Panc1 (cell line): ENCODE data around the gene ZNF669.

Source experiments
- POLR2AphosphoS5 ChIP-seq: IDR thresholded peaks from 2 replicates; pipeline ENCODE4 v1.6.1; 2012; ENCODE audit warnings: mild to moderate bottlenecking, low read depth, low read length, moderate library complexity
- TCF7L2 ChIP-seq: IDR thresholded peaks from 2 replicates; pipeline ENCODE4 v1.6.1; 2011; ENCODE audit warnings: mild to moderate bottlenecking, low read depth, low read length, inconsistent platforms
- TF ChIP-seq, protein P1 (sequence below): fragments of 450-650 bp; IDR thresholded peaks from 2 replicates; pipeline ENCODE4 v1.5.1; 2017; ENCODE audit warnings: mild to moderate bottlenecking

- TF ChIP-seq, protein P1, sequence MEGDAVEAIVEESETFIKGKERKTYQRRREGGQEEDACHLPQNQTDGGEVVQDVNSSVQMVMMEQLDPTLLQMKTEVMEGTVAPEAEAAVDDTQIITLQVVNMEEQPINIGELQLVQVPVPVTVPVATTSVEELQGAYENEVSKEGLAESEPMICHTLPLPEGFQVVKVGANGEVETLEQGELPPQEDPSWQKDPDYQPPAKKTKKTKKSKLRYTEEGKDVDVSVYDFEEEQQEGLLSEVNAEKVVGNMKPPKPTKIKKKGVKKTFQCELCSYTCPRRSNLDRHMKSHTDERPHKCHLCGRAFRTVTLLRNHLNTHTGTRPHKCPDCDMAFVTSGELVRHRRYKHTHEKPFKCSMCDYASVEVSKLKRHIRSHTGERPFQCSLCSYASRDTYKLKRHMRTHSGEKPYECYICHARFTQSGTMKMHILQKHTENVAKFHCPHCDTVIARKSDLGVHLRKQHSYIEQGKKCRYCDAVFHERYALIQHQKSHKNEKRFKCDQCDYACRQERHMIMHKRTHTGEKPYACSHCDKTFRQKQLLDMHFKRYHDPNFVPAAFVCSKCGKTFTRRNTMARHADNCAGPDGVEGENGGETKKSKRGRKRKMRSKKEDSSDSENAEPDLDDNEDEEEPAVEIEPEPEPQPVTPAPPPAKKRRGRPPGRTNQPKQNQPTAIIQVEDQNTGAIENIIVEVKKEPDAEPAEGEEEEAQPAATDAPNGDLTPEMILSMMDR = no peak
- TF ChIP-seq POLR2AphosphoS5 = no peak
- no peak for TF ChIP-seq TCF7L2
These were observed 43.6 kb upstream of the ZNF669 start for GRCh38 chr1:247147781-247148180.
